ENCODE measurements around the gene DIPK1A. TPM values are rescaled to one million over a fixed set of nuclear protein-coding genes. Genes with fewer than 3 reads are reported as not detected.
A peak's percentile ranks its signal among the peaks of the same experiment; 100 is the strongest.

The DIPK1A gene
- polyA plus RNA-seq, 1 donor: 7.7 TPM

DNA sequence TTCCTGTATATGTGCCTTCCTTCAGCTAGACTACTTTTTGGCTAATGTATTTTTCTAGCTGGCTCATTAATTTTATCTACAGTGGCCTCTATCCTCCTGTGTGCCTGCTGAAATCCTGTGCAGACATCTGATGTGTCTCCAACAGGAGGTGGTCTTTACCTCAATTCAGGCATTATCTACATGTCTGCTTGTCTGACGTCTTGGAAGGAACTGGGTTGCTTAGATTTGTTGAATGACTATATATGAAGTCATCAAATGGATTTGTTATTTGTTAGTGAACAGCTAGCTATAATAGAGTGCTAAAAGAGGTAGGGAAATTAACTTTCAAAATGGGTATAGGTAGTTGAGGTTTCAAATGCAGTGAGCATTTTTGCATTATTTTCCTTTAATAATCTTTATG lies 122.7 kb downstream of the DIPK1A start:
- DNase-seq: no peak

DNA sequence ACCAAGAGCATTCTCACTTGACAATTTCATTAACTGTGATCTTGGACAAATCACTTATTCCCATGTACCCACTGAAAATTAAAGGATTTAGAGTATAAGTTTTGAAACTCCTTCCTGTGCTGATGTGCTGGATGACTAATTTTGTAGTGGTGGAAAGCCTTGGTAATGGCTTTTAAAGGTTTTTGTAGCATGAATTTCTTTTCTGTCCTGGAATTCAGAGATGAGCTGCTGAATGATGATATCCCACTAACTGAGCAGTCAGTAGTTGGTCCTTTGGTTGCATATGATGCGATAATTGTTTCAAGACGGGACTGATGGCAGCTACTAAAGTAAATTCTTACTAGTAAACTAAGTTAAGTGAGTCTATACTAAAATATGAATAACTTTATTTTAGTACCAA lies 124.2 kb downstream of the DIPK1A start:
- no peak for DNase-seq

DNA sequence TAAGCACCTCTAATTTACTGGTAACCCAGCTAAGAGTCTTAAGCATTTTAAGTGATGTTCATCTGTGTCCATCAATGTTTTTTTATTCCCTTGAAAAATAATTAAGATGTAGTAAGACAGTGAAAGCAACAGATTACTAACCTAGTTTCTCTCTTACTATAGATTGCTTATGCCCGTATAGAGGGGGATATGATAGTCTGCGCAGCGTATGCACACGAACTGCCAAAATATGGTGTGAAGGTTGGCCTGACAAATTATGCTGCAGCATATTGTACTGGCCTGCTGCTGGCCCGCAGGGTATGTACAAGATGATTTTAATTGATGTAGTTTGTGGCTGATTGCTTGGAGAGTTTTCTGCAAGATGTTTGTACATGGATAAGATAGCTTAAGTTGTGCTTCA lies 126.6 kb downstream of the DIPK1A start:
- DNase-seq: no peak

DNA sequence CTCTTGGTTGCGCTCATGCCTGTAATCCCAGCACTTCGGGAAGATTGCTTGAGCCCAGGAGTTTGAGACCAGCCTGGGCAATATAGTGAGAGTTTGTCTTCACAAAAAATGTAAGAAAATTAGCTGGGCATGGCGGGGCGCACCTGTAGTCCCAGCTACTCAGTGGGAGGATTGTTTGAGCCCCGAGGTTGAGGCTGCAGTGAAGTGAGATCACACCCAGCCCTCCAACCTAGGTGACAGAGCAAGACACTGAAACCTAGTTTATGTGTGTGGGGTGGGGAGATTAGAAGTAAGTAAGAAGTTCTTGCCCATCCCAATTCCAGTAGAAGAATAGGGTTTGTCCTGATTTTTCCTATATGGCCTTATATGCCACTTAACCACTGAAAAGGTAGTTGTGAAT lies 127.4 kb downstream of the DIPK1A start:
- DNase-seq: no peak

GRCh38 chr1:92832537-92833114 lies 128.6 kb downstream of the DIPK1A start:
- DNase-seq: peak; percentile 27

DNA sequence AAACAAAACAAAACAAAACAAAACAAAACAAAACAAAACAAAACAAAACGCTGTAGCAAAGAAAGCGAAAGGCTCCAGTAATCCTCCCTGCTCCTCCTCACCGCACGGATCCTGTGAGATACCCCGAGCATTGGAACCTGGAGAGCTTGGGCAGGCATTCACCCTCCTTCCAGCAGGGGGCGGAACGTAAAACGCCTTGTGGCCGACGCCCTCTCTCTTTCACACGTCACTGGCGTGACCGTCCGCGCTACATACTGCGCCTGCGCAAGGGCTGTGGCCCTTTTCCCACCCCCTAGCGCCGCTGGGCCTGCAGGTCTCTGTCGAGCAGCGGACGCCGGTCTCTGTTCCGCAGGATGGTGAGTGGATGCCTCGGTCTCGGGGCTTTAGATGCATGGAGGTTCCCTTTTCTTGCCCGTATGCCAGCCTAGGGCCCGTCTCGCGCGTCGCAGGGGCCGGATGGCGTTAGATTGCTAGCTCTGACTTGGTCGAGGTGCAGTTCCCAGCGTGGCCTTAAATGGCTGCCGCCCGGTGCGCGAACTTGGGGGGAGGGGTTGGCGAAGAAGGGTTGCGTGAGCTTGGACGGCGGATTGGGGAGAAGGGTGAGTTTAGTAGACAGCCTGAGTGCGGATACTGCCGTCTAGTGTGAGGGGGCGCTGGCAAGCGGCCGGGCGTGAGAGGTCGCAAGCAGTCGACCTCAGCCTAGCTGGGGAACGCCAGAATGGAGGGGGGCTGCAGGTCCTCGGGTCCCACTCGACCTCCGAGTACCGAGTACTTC lies 129.3 kb downstream of the DIPK1A start, which contains the start of gene RPL5:
RPL5 (plus strand) TSS at position 279 of the 775 bp plus-strand sequence; CDS start at position 354, 75 bp downstream.
- DNase-seq: peak; percentile 99

DNA sequence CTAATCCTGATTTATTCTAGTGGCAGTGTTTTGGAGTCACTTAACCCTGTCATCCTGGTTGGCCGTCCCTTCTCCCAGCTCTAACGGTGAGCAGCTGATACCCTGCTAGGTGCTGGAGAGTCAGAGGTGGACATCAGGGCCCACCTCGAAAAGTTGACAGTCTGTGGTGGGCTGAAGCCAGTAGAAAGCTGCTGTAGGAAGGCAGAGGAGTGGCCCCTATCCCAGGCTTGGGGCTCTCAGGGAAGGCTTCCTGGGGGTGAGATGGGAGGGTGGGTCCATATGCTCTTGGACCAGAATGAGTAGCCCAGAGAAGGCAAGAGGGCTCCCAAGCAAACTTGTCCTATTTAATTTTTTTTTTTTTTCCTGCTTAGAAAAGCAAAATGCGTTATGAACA lies 129.9 kb downstream of the DIPK1A start:
- DNase-seq: no peak

DNA sequence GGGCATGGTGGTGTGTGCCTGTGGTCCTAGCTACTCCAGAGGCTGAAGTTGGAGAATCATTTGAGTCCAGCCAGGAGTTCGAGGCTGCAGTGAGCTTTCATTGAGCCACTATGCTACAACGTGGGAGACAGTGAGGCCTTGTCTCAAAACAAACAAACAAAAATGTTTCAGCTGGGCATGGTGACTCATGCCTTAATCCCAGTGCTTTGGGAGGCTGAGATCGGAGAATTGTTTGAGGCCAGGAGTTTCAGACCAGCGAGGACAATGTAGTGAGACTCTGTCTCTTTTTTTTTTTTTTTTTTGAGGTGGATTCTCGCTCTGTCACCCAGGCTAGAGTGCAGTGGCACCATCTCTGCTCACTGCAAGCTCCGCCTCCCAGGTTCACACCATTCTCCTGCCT lies 134.5 kb downstream of the DIPK1A start:
- no peak for DNase-seq

- DNase-seq: no peak
Observed at GRCh38 chr1:92822879-92823278, 138.4 kb downstream of the DIPK1A start.

DNA sequence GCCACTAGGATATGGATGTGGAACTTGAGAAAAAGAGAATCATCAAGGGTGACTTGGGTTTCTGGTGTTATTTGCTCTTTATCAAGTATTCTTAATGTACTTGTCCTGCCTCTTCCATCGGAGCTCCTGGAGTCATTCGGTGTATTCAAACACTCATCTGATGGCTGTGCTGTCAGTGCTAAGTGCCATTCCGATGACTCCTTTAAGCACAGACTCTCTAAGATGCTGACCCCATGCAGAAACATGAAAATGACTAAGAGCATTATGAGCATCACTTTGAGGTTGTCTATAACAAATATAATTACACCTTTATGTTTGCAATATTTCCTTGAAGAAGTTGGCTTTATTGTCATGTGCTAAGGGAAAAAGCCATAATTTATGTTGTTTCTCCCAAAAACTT lies 140.7 kb downstream of the DIPK1A start:
- no peak for DNase-seq

- DNase-seq: no peak
Observed at GRCh38 chr1:92820024-92820423, 141.2 kb downstream of the DIPK1A start.

GRCh38 chr1:92817986-92818764 lies 143.1 kb downstream of the DIPK1A start:
- DNase-seq: no peak

DNA sequence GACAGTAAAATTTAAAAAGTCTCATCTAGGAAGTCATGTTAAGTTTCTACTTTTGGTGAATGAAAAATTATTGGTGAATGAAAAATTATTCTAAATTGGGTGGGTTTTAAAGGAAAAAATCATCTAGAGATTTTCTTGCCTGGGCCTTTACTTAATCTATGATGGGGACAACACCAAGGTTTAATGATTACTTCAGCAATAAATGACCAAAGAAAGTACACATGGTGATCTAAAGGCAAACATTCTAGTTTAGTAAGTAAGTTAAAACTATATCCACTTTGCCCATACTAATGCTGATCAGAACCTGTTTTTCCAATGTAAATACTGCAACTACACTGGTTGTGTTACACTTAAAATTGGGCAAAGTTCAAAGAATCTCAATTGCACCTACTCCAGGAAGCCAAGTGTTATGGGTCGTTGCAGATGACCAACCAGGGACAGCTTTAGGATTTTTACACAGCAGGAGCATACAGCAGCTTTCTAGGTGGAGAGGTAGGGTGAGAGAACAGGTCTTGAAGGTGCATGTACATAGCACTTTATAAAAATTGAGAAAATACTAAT lies 144.0 kb downstream of the DIPK1A start:
- DNase-seq: no peak

DNA sequence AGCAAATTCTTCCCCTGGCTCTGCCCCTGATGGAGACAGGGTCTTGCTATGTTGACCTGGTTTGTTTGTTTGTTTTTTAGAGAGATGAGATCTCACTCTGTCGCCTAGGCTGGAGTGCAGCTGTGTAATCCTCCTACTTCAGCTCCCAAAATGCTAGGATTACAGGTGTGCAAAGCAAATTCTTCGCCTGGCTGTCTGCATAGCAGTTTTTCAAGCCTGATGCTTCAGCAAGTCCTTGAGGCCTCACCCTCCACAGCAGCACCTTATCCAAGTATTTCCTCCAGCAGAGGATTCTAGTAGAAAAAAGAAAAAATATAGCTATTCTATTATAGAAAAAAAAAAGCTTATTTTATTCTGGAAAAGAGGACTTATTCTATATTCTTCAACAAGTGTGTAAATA lies 144.5 kb downstream of the DIPK1A start:
- no peak for DNase-seq

DNA sequence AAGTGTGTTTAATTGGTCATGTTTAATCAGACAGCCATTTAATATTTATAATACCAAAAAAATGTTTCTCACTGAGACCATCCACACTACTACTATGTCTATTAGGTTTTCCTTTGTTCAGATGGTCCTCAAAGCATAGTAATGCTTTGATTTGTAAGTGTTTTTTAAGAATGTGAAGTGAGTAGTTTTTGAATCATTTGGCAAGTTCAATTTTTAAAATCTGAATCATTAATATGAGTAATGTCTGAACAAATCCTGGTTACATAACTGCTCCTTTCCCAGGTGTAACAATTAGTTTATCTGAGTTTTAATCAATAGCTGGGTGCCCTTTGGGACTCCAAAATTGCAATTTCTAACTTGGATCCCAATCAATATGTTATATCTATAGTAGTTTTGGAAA lies 152.9 kb downstream of the DIPK1A start:
- no peak for DNase-seq

GRCh38 chr1:92805216-92805615 lies 156.0 kb downstream of the DIPK1A start:
- DNase-seq: no peak

GRCh38 chr1:92804721-92805201 lies 156.5 kb downstream of the DIPK1A start:
- no peak for DNase-seq

DNA sequence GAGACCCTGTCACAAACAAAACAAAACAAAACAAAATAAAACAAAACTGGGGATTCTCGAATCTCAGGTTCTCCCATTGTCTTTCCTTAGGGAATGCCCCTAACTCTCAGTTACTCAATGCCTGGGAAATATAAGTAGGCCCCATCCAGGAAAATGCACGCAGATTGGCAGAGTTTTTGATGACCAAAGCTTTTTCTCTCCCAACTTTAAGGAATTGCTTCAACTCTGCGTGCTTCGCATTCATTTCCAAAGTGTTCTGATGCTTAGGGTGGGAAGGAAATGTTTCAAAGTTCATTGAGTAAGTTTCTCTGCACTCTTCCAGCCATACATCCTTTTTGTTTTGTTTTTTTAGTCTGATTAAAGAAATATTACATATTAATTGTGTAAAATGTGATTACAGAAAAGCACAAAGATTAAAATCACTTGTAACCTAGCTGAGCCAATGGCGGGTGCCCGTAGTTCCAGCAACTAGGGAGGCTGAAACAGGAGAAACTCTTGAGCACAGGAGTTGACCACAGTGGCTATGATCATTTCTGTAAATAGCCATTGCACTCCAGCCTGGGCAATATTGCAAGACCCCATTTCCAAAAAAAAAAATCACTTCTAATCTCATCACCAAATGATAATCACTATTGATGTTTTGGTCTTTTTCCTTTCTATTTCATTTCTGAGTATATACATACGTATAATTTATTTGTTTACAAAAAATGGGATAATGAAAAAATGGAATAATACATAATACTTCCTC lies 157.9 kb downstream of the DIPK1A start:
- no peak for DNase-seq

DNA sequence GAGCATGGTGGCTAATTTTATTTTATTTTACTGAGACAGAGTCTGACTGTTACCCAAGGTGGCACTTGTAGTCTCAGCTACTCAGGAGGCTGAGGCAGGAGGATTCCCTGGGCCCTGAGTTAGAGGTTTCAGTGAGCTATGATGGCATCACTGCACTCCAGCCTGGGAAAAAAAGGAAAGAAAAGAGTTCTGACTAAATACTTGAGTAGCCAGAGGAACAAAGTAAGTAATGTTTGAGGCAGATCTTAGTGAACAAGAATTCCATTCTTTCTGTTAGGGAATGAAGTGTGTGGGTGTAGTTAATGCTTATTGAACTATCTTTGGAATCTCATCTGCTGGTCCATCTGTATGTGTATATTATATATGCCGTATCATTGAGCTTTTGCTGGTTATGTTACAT lies 163.3 kb downstream of the DIPK1A start:
- DNase-seq: no peak

GRCh38 chr1:92797297-92797696 lies 164.0 kb downstream of the DIPK1A start:
- DNase-seq: no peak

GRCh38 chr1:92795166-92795565 lies 166.1 kb downstream of the DIPK1A start:
- no peak for DNase-seq

GRCh38 chr1:92792340-92792782 lies 168.9 kb downstream of the DIPK1A start:
- no peak for DNase-seq
